Activated gamma-delta T cell treated with anti-CD3 and anti-CD28 coated beads, Interleukin-2, amount 50 U/mL, for 16 hours (primary cell): ENCODE measurements around the gene RAB25.
A peak's percentile ranks its signal among the peaks of the same experiment; 100 is the strongest.

Source experiments
- DNase-seq: peaks from one replicate; pipeline ENCODE4 v3.0.0-alpha.2; 2020; ENCODE audit warnings: low read depth

The RAB25 gene

GRCh38 chr1:156079762-156080161 is 18.8 kb downstream of the RAB25 start:
- DNase-seq, result no peak

GRCh38 chr1:156080241-156080862 is 19.4 kb downstream of the RAB25 start:
- DNase-seq, result no peak

GRCh38 chr1:156080863-156081179 is 19.9 kb downstream of the RAB25 start:
- no peak for DNase-seq

GRCh38 chr1:156081180-156081916 is 20.4 kb downstream of the RAB25 start:
- DNase-seq, result no peak

- DNase-seq, result no peak
These were observed 21.0 kb downstream of the RAB25 start for GRCh38 chr1:156081917-156082308.

GRCh38 chr1:156082309-156083091 is 21.5 kb downstream of the RAB25 start, which contains the start of gene MEX3A:
TSS of gene MEX3A (minus strand) at chr1:156082465. CDS start at chr1:156081998, 467 bp downstream.
- peak; percentile 32 for DNase-seq

- DNase-seq, result no peak
These were observed 23.1 kb downstream of the RAB25 start for GRCh38 chr1:156083800-156084790.

GRCh38 chr1:156086256-156086662 is 25.3 kb downstream of the RAB25 start:
- DNase-seq, result no peak

- DNase-seq, result no peak
These were observed 28.7 kb downstream of the RAB25 start for GRCh38 chr1:156089704-156090103.

GRCh38 chr1:156090138-156090839 is 29.3 kb downstream of the RAB25 start:
- no peak for DNase-seq

- peak; percentile 83 for DNase-seq
These were observed 29.9 kb downstream of the RAB25 start for GRCh38 chr1:156090840-156091188.

- DNase-seq, result no peak
These were observed 30.6 kb downstream of the RAB25 start for GRCh38 chr1:156091610-156092009.

- no peak for DNase-seq
These were observed 35.0 kb downstream of the RAB25 start for GRCh38 chr1:156095906-156096508.

- peak; percentile 87 for DNase-seq
These were observed 35.9 kb downstream of the RAB25 start for GRCh38 chr1:156096640-156097391.

- no peak for DNase-seq
These were observed 36.7 kb downstream of the RAB25 start for GRCh38 chr1:156097499-156098178.

- DNase-seq, result no peak
These were observed 37.8 kb downstream of the RAB25 start for GRCh38 chr1:156098784-156099183.

GRCh38 chr1:156099282-156099681 is 38.3 kb downstream of the RAB25 start:
- no peak for DNase-seq

- no peak for DNase-seq
These were observed 39.4 kb downstream of the RAB25 start for GRCh38 chr1:156100205-156100995.

- no peak for DNase-seq
These were observed 40.9 kb downstream of the RAB25 start for GRCh38 chr1:156101880-156102279.
